HCT116 (cell line): ENCODE measurements around the gene SKAP1. TPM values are rescaled to one million over a fixed set of nuclear protein-coding genes. Genes with fewer than 3 reads are reported as not detected.
A peak's percentile ranks its signal among the peaks of the same experiment; 100 is the strongest.

Experiments used
- ATAC-seq: fragments of 200-7000 bp; cut with Tn5 transposase; 2 replicates; pipeline ENCODE4 v1.9.1; 2020; ENCODE audit warnings: mild to moderate bottlenecking, moderate library complexity
- BruUV-seq: library from RNA; stranded (reverse); fragments of 400-500 nt; replicated peaks from 2 replicates; lab custom pipeline; 2021; lab: Mats Ljungman, UMichigan
- CTCF ChIA-PET: fragments of 300-600 bp; sonication (Branson Sonifier 250); formaldehyde crosslinking; loops from one replicate; lab custom pipeline; 2021; ENCODE audit warnings: antibody characterized with exemption; lab: Charles Lee
- POLR2A ChIA-PET: fragments of 300-600, 350-600 bp; sonication (Branson Sonifier 250); formaldehyde crosslinking; loops from one replicate; lab custom pipeline; 2021; ENCODE audit warnings: antibody characterized with exemption; lab: Charles Lee
- RAD21 ChIA-PET, 2 experiments: fragments of 300-600 bp; sonication (Branson Sonifier 250); formaldehyde crosslinking; loops; one replicate each; lab custom pipeline; 2023; ENCODE audit warnings: low total read pairs in 2 of 2; ENCODE audit not compliant: uncharacterized antibody in 2 of 2, unreplicated experiment in 2 of 2, low non-redundant PET in 1 of 2; lab: Charles Lee
- DNase-seq: peaks from one replicate; pipeline ENCODE4 v3.0.0-alpha.2; 2010; ENCODE audit warnings: low read depth, low spot score
- H2AFZ ChIP-seq: fragments of 200-600 bp; shearing (Covaris generic), sonication (generic); 2 replicates; pipeline ENCODE4 v1.6.1; 2017; ENCODE audit warnings: low read depth, mixed run types, mixed read lengths, antibody characterized with exemption, low read length; ENCODE audit not compliant: poor library complexity, severe bottlenecking
- H3K27ac ChIP-seq: 2 replicates; pipeline ENCODE4 v1.5.1; 2012; ENCODE audit warnings: low read depth, low read length
- H3K27me3 ChIP-seq: fragments of 200-600 bp; sonication (generic); 2 replicates; pipeline ENCODE4 v1.6.1; 2016; ENCODE audit warnings: mixed run types, low read length, mixed read lengths; ENCODE audit not compliant: insufficient read depth
- H3K36me3 ChIP-seq, 2 experiments: fragments of 200-500 bp in 1 of 2; fragments of 200-600 bp in 1 of 2; sonication (Bioruptor generic) in 1 of 2; sonication (generic) in 1 of 2; 2 replicates each; pipeline versions ENCODE4 v1.5.1 to v1.6.1; 2014 to 2016; ENCODE audit warnings: low read length in 2 of 2, inconsistent platforms in 1 of 2, mixed read lengths in 1 of 2, mixed run types in 1 of 2; ENCODE audit not compliant: insufficient read depth in 2 of 2, control insufficient read depth in 1 of 2
- H3K4me1 ChIP-seq, 2 experiments: fragments of 200-600 bp in 1 of 2; sonication (generic) in 1 of 2; 2 replicates each; pipeline versions ENCODE4 v1.5.1 to v1.6.1; 2012 to 2017; ENCODE audit warnings: low read length in 2 of 2, inconsistent platforms in 1 of 2, mild to moderate bottlenecking in 1 of 2, mixed read lengths in 1 of 2, mixed run types in 1 of 2, moderate library complexity in 1 of 2; ENCODE audit not compliant: insufficient read depth in 2 of 2, control insufficient read depth in 1 of 2
- H3K4me2 ChIP-seq: fragments of 200-600 bp; sonication (generic); 2 replicates; pipeline ENCODE4 v1.6.1; 2017; ENCODE audit warnings: mixed run types, low read length, mixed read lengths
- H3K4me3 ChIP-seq, 2 experiments: fragments of 200-600 bp in 1 of 2; sonication (generic) in 1 of 2; replicated peaks in 1 of 2; 2 replicates each; pipeline ENCODE4 v1.5.1; 2011 to 2016; ENCODE audit warnings: low read length in 2 of 2, control low read depth in 1 of 2, low read depth in 1 of 2, mild to moderate bottlenecking in 1 of 2, mixed read lengths in 1 of 2, mixed run types in 1 of 2
- H3K79me2 ChIP-seq: fragments of 200-600 bp; sonication (generic); 2 replicates; pipeline ENCODE4 v1.6.1; 2017; ENCODE audit warnings: mild to moderate bottlenecking, mixed run types, low read length, moderate library complexity, mixed read lengths; ENCODE audit not compliant: insufficient read depth
- H3K9ac ChIP-seq: fragments of 200-600 bp; sonication (generic); 2 replicates; pipeline ENCODE4 v1.6.1; 2016; ENCODE audit warnings: low read length, mixed read lengths
- H3K9me2 ChIP-seq: fragments of 200-600 bp; sonication (generic), shearing (Covaris generic); 2 replicates; pipeline ENCODE4 v1.6.1; 2017; ENCODE audit warnings: mixed run types, mild to moderate bottlenecking, moderate library complexity; ENCODE audit not compliant: insufficient read depth
- H3K9me3 ChIP-seq, 2 experiments: fragments of 200-500 bp in 1 of 2; fragments of 200-600 bp in 1 of 2; sonication (Bioruptor generic) in 1 of 2; sonication (generic) in 1 of 2; 2 replicates each; pipeline ENCODE4 v1.6.1; 2014 to 2017; ENCODE audit warnings: low read length in 2 of 2, mixed read lengths in 2 of 2, inconsistent platforms in 1 of 2, low read depth in 1 of 2, mild to moderate bottlenecking in 1 of 2, mixed run types in 1 of 2, moderate library complexity in 1 of 2; ENCODE audit not compliant: control insufficient read depth in 1 of 2, insufficient read depth in 1 of 2
- H4K20me1 ChIP-seq: fragments of 200-600 bp; sonication (generic), shearing (Covaris generic); 2 replicates; pipeline ENCODE4 v1.6.1; 2017; ENCODE audit warnings: mixed run types, mild to moderate bottlenecking, moderate library complexity; ENCODE audit not compliant: insufficient read depth
- POLR2AphosphoS5 ChIP-seq: IDR thresholded peaks from 2 replicates; pipeline ENCODE4 v1.6.1; 2011; ENCODE audit warnings: mild to moderate bottlenecking, low read depth, low read length, moderate library complexity
- RAD21 ChIP-seq: IDR thresholded peaks from 2 replicates; pipeline ENCODE4 v1.6.1; 2012; ENCODE audit warnings: low read depth, mild to moderate bottlenecking
- YY1 ChIP-seq: IDR thresholded peaks from 2 replicates; pipeline ENCODE4 v1.6.1; 2011; ENCODE audit warnings: low read length, low read depth, moderate library complexity, mild to moderate bottlenecking; ENCODE audit not compliant: insufficient replicate concordance; ENCODE audit errors: extremely low read depth
- intact Hi-C: fragments of 100-400 bp; cut with micrococcal nuclease; formaldehyde crosslinking; loops from 2 replicates; pipeline ENCODE4 v1.10.0; 2022
- total RNA-seq: library from RNA; stranded (reverse); gene quantifications from one replicate; pipeline ENCODE4 v1.2.1, GENCODE V29; 2021; ENCODE audit not compliant: unreplicated experiment
- TF ChIP-seq, protein P1 (sequence below), 3 experiments: fragments of 200-600 bp in 1 of 3; sonication (generic) in 1 of 3; IDR thresholded peaks in 2 of 3; conservative IDR thresholded peaks in 1 of 3; 2 replicates each; pipeline ENCODE4 v1.5.1; 2012 to 2017; ENCODE audit warnings: low read depth in 2 of 3, low read length in 2 of 3, antibody characterized with exemption in 1 of 3, borderline replicate concordance in 1 of 3, control low read depth in 1 of 3, mild to moderate bottlenecking in 1 of 3, mixed read lengths in 1 of 3, mixed run types in 1 of 3, moderate library complexity in 1 of 3; ENCODE audit not compliant: insufficient read depth in 1 of 3

SKAP1 gene
- total RNA-seq, 1 experiment from 2014 or later, result 12.4 TPM

DNA sequence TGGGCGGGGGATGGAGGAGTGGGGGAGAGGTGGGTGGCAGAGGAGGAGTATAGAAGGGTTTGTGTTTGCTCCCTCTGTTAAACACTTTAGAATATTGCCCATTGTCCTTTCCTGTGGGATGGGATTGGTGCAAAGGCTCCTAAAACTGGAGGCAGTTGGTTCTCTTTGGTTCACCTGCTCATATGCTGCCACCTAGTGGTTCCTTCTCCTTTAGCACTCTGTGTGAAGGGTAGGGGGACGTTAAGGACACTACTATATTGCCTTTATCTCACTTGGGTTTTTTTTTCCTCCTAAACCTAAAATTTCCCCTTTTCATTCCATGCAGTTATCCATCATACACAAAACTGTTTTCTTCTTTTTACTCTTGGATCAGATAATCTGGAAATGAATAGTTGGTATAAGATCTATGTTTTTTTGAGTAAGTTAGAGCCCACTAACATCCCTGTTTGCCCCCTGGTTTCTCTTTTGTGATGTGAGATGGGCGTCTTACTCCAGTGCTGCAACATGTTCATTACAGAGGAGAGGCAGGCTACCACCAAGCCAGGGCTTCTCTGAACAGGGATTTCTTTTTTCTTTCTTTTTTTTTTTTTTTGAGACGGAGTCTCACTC is 298.7 kb downstream of the SKAP1 start:
- no peak overlapping the region for H3K9ac ChIP-seq
- POLR2A ChIA-PET, result interaction anchor here (0.6 to 1.0 kb wide), 2 partner anchors 106 to 120 kb away, joined by 3 to 4 read pairs; no protein-coding TSS in a partner anchor
- CTCF ChIA-PET, result interaction anchor here (0.6 to 11.1 kb wide), 24 partner anchors 12 to 498 kb away, joined by 3 to 171 read pairs (median 4); partner anchors contain the start of genes CDK5RAP3, NFE2L1 and SNX11

More for the DNA sequence above, 298.7 kb downstream of the SKAP1 start:
- Histone ChIP-seq H3K27me3 (no peaks in the 10 kb centered on the region), H3K27ac (no peak overlapping the region), H2AFZ (no peak overlapping the region), H3K4me2 (no peak overlapping the region), H3K9me2 (no peaks in the 10 kb centered on the region), H3K4me1 (peaks cover 16 to 20% of the 10 kb centered on the region in 2 experiments), H3K9me3 (no peaks in the 10 kb centered on the region), H3K79me2 (no peaks in the 10 kb centered on the region), H4K20me1 (no peaks in the 10 kb centered on the region), H3K36me3 (no peaks in the 10 kb centered on the region), H3K4me3 (no peak overlapping the region)
- RAD21 ChIA-PET, result interaction anchor here (0.7 to 1.7 kb wide), 5 partner anchors 49 to 105 kb away, joined by 3 to 19 read pairs (median 16); no protein-coding TSS in a partner anchor
- no TSS peak for BruUV-seq
- DNase-seq (peak; percentile 80), ATAC-seq (peak; percentile 86)
- intact Hi-C loops, result loop anchor here (1.0 to 5.0 kb wide), 3 partner anchors 51 to 289 kb away; partner anchors contain the start of gene SCRN2
- TF ChIP-seq RAD21 (peak; percentile 98), POLR2AphosphoS5 (no peak), YY1 (no peak)
- TF ChIP-seq, protein P1, sequence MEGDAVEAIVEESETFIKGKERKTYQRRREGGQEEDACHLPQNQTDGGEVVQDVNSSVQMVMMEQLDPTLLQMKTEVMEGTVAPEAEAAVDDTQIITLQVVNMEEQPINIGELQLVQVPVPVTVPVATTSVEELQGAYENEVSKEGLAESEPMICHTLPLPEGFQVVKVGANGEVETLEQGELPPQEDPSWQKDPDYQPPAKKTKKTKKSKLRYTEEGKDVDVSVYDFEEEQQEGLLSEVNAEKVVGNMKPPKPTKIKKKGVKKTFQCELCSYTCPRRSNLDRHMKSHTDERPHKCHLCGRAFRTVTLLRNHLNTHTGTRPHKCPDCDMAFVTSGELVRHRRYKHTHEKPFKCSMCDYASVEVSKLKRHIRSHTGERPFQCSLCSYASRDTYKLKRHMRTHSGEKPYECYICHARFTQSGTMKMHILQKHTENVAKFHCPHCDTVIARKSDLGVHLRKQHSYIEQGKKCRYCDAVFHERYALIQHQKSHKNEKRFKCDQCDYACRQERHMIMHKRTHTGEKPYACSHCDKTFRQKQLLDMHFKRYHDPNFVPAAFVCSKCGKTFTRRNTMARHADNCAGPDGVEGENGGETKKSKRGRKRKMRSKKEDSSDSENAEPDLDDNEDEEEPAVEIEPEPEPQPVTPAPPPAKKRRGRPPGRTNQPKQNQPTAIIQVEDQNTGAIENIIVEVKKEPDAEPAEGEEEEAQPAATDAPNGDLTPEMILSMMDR (IDR thresholded peaks at IDR 0.05 in 2 of 3, conservative IDR thresholded peaks at IDR 0.05 in 1 of 3; ENCODE audit: borderline replicate concordance in 1 of 3, insufficient read depth in 1 of 3, low read depth in 2 of 3, low read length in 2 of 3), result peak; percentile 95 to 99 (median 96)
